ENCODE data around the gene TSTD1.
A peak's percentile ranks its signal among the peaks of the same experiment; 100 is the strongest.

TSTD1 gene

DNA sequence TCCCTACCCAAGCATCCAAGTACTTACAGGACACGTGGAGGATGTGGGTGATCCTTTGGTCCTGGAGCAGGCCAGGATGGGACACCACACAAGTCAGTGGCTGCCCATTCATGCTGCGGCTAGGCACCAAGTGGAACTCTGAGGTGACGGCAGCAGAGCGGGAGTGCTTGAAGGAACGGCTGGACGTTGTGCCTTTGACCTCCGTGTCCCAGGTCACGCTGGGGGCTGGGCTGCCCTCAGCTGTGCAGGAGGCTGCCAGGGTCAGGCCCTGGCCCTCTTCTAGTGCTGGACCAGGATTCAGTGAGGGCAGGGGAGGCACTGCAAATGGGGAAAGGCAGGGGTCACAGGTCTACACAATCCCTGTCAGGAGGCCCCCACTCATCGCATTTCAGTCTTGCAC, 38.7 kb upstream of the TSTD1 start:
- TF ChIP-seq, protein P1, sequence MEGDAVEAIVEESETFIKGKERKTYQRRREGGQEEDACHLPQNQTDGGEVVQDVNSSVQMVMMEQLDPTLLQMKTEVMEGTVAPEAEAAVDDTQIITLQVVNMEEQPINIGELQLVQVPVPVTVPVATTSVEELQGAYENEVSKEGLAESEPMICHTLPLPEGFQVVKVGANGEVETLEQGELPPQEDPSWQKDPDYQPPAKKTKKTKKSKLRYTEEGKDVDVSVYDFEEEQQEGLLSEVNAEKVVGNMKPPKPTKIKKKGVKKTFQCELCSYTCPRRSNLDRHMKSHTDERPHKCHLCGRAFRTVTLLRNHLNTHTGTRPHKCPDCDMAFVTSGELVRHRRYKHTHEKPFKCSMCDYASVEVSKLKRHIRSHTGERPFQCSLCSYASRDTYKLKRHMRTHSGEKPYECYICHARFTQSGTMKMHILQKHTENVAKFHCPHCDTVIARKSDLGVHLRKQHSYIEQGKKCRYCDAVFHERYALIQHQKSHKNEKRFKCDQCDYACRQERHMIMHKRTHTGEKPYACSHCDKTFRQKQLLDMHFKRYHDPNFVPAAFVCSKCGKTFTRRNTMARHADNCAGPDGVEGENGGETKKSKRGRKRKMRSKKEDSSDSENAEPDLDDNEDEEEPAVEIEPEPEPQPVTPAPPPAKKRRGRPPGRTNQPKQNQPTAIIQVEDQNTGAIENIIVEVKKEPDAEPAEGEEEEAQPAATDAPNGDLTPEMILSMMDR (IDR thresholded peaks at IDR 0.05; ENCODE audit: low read depth, low read length), result no peak
- no peaks in the 10 kb centered on the region for H3K27me3 ChIP-seq (ENCODE audit: insufficient read depth, low read depth, severe bottlenecking)
- H3K27ac ChIP-seq, result no peak overlapping the region

DNA sequence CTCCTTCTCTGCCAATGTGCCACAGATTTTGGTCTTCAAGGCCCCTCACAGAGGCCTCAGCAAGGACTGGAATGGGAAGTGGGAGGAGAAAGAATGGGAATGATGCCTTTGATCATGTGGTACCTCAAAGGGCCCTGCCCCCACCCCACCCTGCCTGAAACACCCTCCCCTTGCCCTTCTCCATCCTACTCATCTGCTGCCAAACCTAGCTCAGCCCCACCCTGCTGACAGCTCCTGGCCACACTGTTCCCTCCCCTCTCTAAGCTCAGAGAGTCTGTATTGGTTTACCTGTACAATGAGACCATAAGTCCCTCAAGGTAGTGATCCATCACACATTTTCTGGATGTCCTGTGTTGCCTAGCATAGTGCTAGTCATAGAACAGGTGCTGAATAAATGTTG, 37.6 kb upstream of the TSTD1 start:
- Histone ChIP-seq H3K27ac (no peak overlapping the region), H3K27me3 (ENCODE audit: insufficient read depth, low read depth, severe bottlenecking) (no peaks in the 10 kb centered on the region), H3K36me3 (no peaks in the 10 kb centered on the region), H3K9me3 (ENCODE audit: severe bottlenecking) (no peaks in the 10 kb centered on the region), H3K4me3 (ENCODE audit: low read depth, low read length) (no peak overlapping the region)
- DNase-seq, result no peak
- TF ChIP-seq, protein P1 (IDR thresholded peaks at IDR 0.05; ENCODE audit: low read depth, low read length), result no peak

More for the DNA sequence above, 38.7 kb upstream of the TSTD1 start:
- H3K9me3 ChIP-seq (ENCODE audit: severe bottlenecking), result no peaks in the 10 kb centered on the region
- no peaks in the 10 kb centered on the region for H3K36me3 ChIP-seq
- no peak overlapping the region for H3K4me3 ChIP-seq (ENCODE audit: low read depth, low read length)
- no peak for DNase-seq

DNA sequence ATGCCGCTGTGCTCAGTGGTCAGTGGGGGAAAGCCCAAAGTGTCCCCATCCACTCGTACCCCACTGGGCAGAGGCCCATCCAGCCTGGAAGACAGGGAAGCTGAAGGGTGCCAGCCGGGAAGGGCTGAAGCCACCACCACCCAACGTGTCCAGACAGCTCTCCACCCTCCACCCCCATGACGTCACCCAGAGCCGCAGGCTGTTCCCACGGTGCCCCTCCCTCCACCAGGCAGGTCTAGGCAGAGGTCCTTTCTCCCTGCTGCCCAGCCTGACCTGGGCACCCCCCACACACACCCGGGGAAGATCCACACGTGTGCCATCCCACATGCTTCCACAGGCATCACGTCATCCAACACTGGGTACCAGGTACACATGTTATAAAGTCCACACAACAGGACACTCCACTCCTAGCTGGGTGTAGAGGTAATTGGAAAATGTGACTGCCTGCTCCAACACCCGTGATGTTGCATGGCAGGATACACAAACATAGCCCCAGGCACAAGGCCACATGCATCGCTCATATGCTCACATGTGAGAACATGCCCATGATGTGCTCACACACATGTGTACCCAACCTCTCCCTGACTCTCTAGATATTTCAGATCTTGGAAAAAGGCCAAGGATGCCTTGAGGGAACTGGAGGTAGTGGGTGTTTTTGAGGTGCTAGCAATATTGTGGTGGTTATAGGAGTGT, 36.1 kb upstream of the TSTD1 start:
- Histone ChIP-seq H3K9me3 (ENCODE audit: severe bottlenecking) (no peaks in the 10 kb centered on the region), H3K36me3 (no peaks in the 10 kb centered on the region), H3K27ac (no peak overlapping the region), H3K4me3 (ENCODE audit: low read depth, low read length) (no peak overlapping the region), H3K27me3 (ENCODE audit: insufficient read depth, low read depth, severe bottlenecking) (no peaks in the 10 kb centered on the region)
- TF ChIP-seq, protein P1 (IDR thresholded peaks at IDR 0.05; ENCODE audit: low read depth, low read length), result no peak
- DNase-seq, result peak; percentile 50

DNA sequence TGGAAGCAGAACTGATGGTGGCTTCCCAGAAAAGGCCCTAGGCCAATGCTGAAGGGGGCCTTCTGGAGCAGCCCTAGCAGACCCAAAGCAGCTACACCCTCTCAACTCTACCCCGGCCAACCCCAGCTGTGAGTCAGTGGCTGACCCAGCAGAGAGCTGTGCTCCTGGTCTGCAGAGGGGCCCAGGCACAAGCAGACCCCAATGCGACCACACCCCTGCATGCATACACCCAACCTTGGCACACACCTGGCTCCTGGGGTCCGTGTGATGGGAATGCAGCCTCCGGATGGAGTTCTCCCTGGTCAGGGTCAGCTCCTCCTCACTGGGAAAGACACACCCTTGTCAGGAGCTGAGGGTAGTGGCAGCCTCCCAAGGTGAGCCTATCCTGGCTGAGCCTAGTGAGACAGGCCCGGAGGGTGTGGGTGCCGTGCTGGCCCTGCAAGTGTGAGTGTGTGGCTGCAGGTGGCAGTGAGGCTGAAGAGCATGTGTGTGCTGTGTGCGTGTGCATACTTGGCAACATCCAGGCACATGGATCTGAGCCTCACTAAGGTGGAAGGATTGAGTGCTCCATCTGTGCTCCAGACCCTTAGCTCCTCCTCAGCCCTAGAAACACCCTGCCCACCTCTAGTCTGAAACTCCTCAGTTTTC, 34.8 kb upstream of the TSTD1 start:
- H3K27me3 ChIP-seq (ENCODE audit: insufficient read depth, low read depth, severe bottlenecking), result no peaks in the 10 kb centered on the region

DNA sequence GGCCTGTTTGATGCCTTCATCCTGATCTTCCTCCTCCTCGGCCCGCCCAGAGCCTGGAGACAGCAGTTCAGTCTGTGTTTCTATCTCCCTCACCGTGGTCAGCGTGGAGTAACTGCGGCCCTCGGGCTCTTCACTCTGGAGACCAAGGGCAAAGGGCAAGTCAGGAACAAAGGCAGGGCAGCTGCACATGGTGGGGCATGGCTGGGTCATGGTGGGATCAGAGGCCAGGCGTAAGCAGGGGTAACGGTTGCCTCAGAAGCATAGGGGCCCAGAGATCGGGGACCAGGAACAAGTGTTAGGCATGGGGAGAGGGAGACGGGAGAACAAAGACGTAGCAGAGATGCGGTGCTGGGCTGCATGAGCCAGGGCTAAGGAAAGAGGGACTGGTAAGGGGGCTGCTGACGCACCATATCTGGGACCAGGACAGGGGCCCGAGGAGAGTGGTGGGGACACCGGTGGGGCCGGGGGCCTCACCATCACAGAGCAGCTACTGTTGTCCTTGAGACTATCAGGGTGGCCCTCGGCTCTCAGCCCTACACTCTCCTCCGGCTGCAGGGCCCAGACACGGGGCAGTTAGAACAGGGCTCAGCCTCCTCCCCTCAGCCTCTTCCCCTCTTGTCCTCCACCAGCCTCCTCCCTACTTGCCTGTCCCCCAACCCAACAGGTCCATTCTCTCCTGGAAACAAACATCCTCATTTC, 34.1 kb upstream of the TSTD1 start:
- Histone ChIP-seq H3K27ac (no peak overlapping the region), H3K27me3 (ENCODE audit: insufficient read depth, low read depth, severe bottlenecking) (no peaks in the 10 kb centered on the region), H3K9me3 (ENCODE audit: severe bottlenecking) (no peaks in the 10 kb centered on the region), H3K36me3 (no peaks in the 10 kb centered on the region), H3K4me3 (ENCODE audit: low read depth, low read length) (no peak overlapping the region)
- no peak for DNase-seq
- TF ChIP-seq, protein P1 (IDR thresholded peaks at IDR 0.05; ENCODE audit: low read depth, low read length), result no peak

More for the DNA sequence above, 34.8 kb upstream of the TSTD1 start:
- no peak overlapping the region for H3K27ac ChIP-seq
- H3K9me3 ChIP-seq (ENCODE audit: severe bottlenecking), result no peaks in the 10 kb centered on the region
- H3K4me3 ChIP-seq (ENCODE audit: low read depth, low read length), result no peak overlapping the region
- DNase-seq, result peak; percentile 41
- TF ChIP-seq, protein P1 (IDR thresholded peaks at IDR 0.05; ENCODE audit: low read depth, low read length), result peak; percentile 38; the same call in 1 of the 2 replicates
- no peaks in the 10 kb centered on the region for H3K36me3 ChIP-seq
